CD14-positive monocyte (primary cell): Measurements from ENCODE around the gene GLRX3. TPM values are rescaled to one million over a fixed set of nuclear protein-coding genes. Genes with fewer than 3 reads are reported as not detected.

Experiments
- DNase-seq, 3 donors: peaks; one replicate each; pipeline ENCODE4 v3.0.0-alpha.2; 2011 to 2022
- H2AFZ ChIP-seq: 2 replicates; pipeline ENCODE4 v1.6.0; 2012; ENCODE audit warnings: mild to moderate bottlenecking, low read depth, low read length, inconsistent platforms; ENCODE audit not compliant: insufficient read depth, poor library complexity, severe bottlenecking
- H3K27ac ChIP-seq, 2 donors: 1 replicate in 1 of 2; 2 replicates in 1 of 2; pipeline ENCODE4 v1.5.1; 2012 to 2013; ENCODE audit warnings: low read length in 2 of 2, control low read depth in 1 of 2, inconsistent platforms in 1 of 2, low read depth in 1 of 2, mild to moderate bottlenecking in 1 of 2
- H3K27me3 ChIP-seq, 2 donors: one replicate each; pipeline versions ENCODE4 v1.6.0 to v1.6.1; 2011 to 2013; ENCODE audit warnings: low read length in 2 of 2; ENCODE audit not compliant: control insufficient read depth in 2 of 2, insufficient read depth in 2 of 2
- H3K36me3 ChIP-seq, 2 donors: replicated peaks in 1 of 2; 1 replicate in 1 of 2; 2 replicates in 1 of 2; pipeline versions ENCODE4 v1.5.1 to v1.6.1; 2012 to 2013; ENCODE audit warnings: low read length in 2 of 2, control low read depth in 1 of 2, inconsistent platforms in 1 of 2, mild to moderate bottlenecking in 1 of 2; ENCODE audit not compliant: insufficient read depth in 2 of 2, control insufficient read depth in 1 of 2
- H3K4me1 ChIP-seq, 2 donors: 1 replicate in 1 of 2; 2 replicates in 1 of 2; pipeline versions ENCODE4 v1.5.1 to v1.6.1; 2012 to 2013; ENCODE audit warnings: low read length in 2 of 2, control low read depth in 1 of 2, inconsistent platforms in 1 of 2, mild to moderate bottlenecking in 1 of 2, moderate library complexity in 1 of 2; ENCODE audit not compliant: insufficient read depth in 2 of 2, control insufficient read depth in 1 of 2
- H3K4me2 ChIP-seq: replicated peaks from 2 replicates; pipeline ENCODE3; 2012; ENCODE audit warnings: low read length, moderate library complexity, mild to moderate bottlenecking; ENCODE audit not compliant: poor library complexity, severe bottlenecking; ENCODE audit errors: extremely low read depth
- H3K4me3 ChIP-seq, 3 experiments: fragments of 200-600 bp in 1 of 3; sonication (generic) in 1 of 3; replicated peaks in 1 of 3; 1 replicate in 2 of 3; 2 replicates in 1 of 3; pipeline ENCODE4 v1.5.1; 2011 to 2013; ENCODE audit warnings: low read length in 3 of 3, mild to moderate bottlenecking in 3 of 3, control low read depth in 2 of 3, low read depth in 2 of 3, inconsistent platforms in 1 of 3, moderate library complexity in 1 of 3
- H3K79me2 ChIP-seq: 2 replicates; pipeline ENCODE4 v1.6.0; 2012; ENCODE audit warnings: mild to moderate bottlenecking, control low read depth, inconsistent platforms, low read length, moderate library complexity; ENCODE audit not compliant: insufficient read depth
- H3K9ac ChIP-seq: 2 replicates; pipeline ENCODE4 v1.6.0; 2017; ENCODE audit warnings: low read length, mild to moderate bottlenecking; ENCODE audit not compliant: insufficient read depth, poor library complexity, severe bottlenecking
- H3K9me3 ChIP-seq, 2 donors: replicated peaks in 1 of 2; 1 replicate in 1 of 2; 2 replicates in 1 of 2; pipeline versions ENCODE4 v1.5.1 to v1.6.1; 2012 to 2013; ENCODE audit warnings: low read length in 2 of 2, control low read depth in 1 of 2; ENCODE audit not compliant: control insufficient read depth in 1 of 2, insufficient read depth in 1 of 2
- H4K20me1 ChIP-seq: 2 replicates; pipeline ENCODE4 v1.6.0; 2012; ENCODE audit warnings: mild to moderate bottlenecking, low read length, control low read depth, moderate library complexity; ENCODE audit not compliant: insufficient read depth
- H3K27ac Mint-ChIP-seq, 7 donors: one replicate each; pipeline ENCODE4 v1.8.0; 2020; ENCODE audit warnings: mild to moderate bottlenecking in 7 of 7, mixed read lengths in 7 of 7, moderate library complexity in 6 of 7, inconsistent platforms in 2 of 7
- H3K27me3 Mint-ChIP-seq, 3 donors: one replicate each; pipeline ENCODE4 v1.8.0; 2021 to 2022; ENCODE audit warnings: low read depth in 3 of 3, mild to moderate bottlenecking in 3 of 3, mixed read lengths in 3 of 3, moderate library complexity in 3 of 3, inconsistent platforms in 1 of 3
- H3K36me3 Mint-ChIP-seq, 2 donors: one replicate each; pipeline ENCODE4 v1.8.0; 2020; ENCODE audit warnings: mixed read lengths in 2 of 2, inconsistent platforms in 1 of 2, mild to moderate bottlenecking in 1 of 2
- H3K4me1 Mint-ChIP-seq: one replicate; pipeline ENCODE4 v1.8.0; 2020; ENCODE audit warnings: mild to moderate bottlenecking, mixed read lengths
- H3K4me3 Mint-ChIP-seq, 2 donors: one replicate each; pipeline ENCODE4 v1.8.0; 2020; ENCODE audit warnings: mild to moderate bottlenecking in 2 of 2, mixed read lengths in 2 of 2, moderate library complexity in 1 of 2
- H3K9me3 Mint-ChIP-seq, 7 donors: one replicate each; pipeline ENCODE4 v1.8.0; 2020 to 2022; ENCODE audit warnings: mixed read lengths in 7 of 7, mild to moderate bottlenecking in 6 of 7, moderate library complexity in 6 of 7, inconsistent platforms in 2 of 7
- CTCF ChIP-seq: fragments of 200-600 bp; IDR thresholded peaks from one replicate; pipeline ENCODE4 v1.8.0; 2022; ENCODE audit warnings: antibody characterized with exemption, mild to moderate bottlenecking
- WGBS: methylation state at CpG from one replicate; pipeline ENCODE4 v1.1.5; 2013; ENCODE audit warnings: missing lambda C conversion rate; ENCODE audit not compliant: insufficient coverage; 5-methylcytosine and 5-hydroxymethylcytosine counted together
- intact Hi-C, 2 donors: fragments of 100-400 bp; cut with micrococcal nuclease; formaldehyde crosslinking; loops; one replicate each; pipeline versions ENCODE4 v1.15.0 to v1.15.1; 2023
- polyA plus RNA-seq, 3 donors: library from polyadenylated mRNA; depleted of rRNA in 1 of 3; unstranded in 2 of 3; stranded (reverse) in 1 of 3; fragments of 300-500 nt in 2 of 3; fragments of >200 nt in 1 of 3; fragmentation: Illumina TruSeq in 2 of 3; gene quantifications; 1 replicate in 2 of 3; 2 replicates in 1 of 3; pipeline ENCODE4 v1.2.3, GENCODE V29; 2012 to 2021

The GLRX3 gene
- polyA plus RNA-seq, 3 donors = 25.3 to 94.1 (median 78.2) TPM

GRCh38 chr10:130175074-130175473, 38.9 kb downstream of the GLRX3 start:
- TF ChIP-seq CTCF = no peak
- Histone ChIP-seq H3K4me1 (no peaks in the 10 kb centered on the region), H3K9ac (no peak overlapping the region), H3K27ac (no peak overlapping the region), H4K20me1 (no peaks in the 10 kb centered on the region), H3K4me2 (no peak overlapping the region), H3K4me3 (no peak overlapping the region), H3K9me3 (no peaks in the 10 kb centered on the region), H3K79me2 (no peaks in the 10 kb centered on the region), H2AFZ (no peak overlapping the region), H3K36me3 (peaks cover 27 to 77% of the 10 kb centered on the region in 2 donors), H3K27me3 (no peaks in the 10 kb centered on the region)
- Mint-ChIP-seq H3K9me3 (no peaks in the 10 kb centered on the region), H3K27ac (no peak overlapping the region), H3K4me3 (no peak overlapping the region), H3K27me3 (peaks cover 0 to 2% (median 0%) of the 10 kb centered on the region in 3 donors), H3K4me1 (no peaks in the 10 kb centered on the region), H3K36me3 (peaks cover 59 to 75% of the 10 kb centered on the region in 2 donors)
- WGBS = 100% methylated on average over 3 of the region's 4 CpGs
- intact Hi-C loops = no loop called here
- no peak for DNase-seq

- TF ChIP-seq CTCF = no peak
- no peak overlapping the region for H3K27ac ChIP-seq
- H3K79me2 ChIP-seq = no peaks in the 10 kb centered on the region
- intact Hi-C loops = no loop called here
- peaks cover 68 to 82% of the 10 kb centered on the region in 2 donors for H3K36me3 Mint-ChIP-seq
- H3K4me1 Mint-ChIP-seq = peaks cover 3% of the 10 kb centered on the region
- H2AFZ ChIP-seq = no peak overlapping the region
- H3K4me1 ChIP-seq = no peaks in the 10 kb centered on the region
- no peak for DNase-seq
- H4K20me1 ChIP-seq = no peaks in the 10 kb centered on the region
- no peaks in the 10 kb centered on the region for H3K27me3 Mint-ChIP-seq
- no peaks in the 10 kb centered on the region for H3K9me3 Mint-ChIP-seq
- no peak overlapping the region for H3K4me3 Mint-ChIP-seq
- H3K36me3 ChIP-seq = peaks cover 40 to 81% of the 10 kb centered on the region in 2 donors
- H3K27me3 ChIP-seq = no peaks in the 10 kb centered on the region
- H3K9me3 ChIP-seq = no peaks in the 10 kb centered on the region
- H3K27ac Mint-ChIP-seq = no peak overlapping the region
- no peak overlapping the region for H3K9ac ChIP-seq
- no peak overlapping the region for H3K4me2 ChIP-seq
- H3K4me3 ChIP-seq = no peak overlapping the region
- 100% methylated on average over 6 of the region's 7 CpGs for WGBS
These were observed 41.1 kb downstream of the GLRX3 start for GRCh38 chr10:130177250-130177649.
